HepG2 (cell line): ENCODE measurements around the gene MACROD2.

Source experiments
- HCFC1 ChIP-seq: fragments of 150-350 bp; IDR thresholded peaks from 2 replicates; pipeline ENCODE4 v1.6.1; 2014; ENCODE audit warnings: low read depth, low read length
- RAD21 ChIP-seq: fragments of 450-650 bp; formaldehyde crosslinking; IDR thresholded peaks from 2 replicates; pipeline ENCODE4 v1.5.0; 2020; ENCODE audit warnings: mild to moderate bottlenecking

GRCh38 chr20:14611479-14611878, 616.2 kb downstream of the MACROD2 start:
- TF ChIP-seq RAD21 (CRISPR knock-in tag) (no peak), HCFC1 (no peak)
